GF-D8 (cell line): ENCODE results near the gene TAF1C.
"Not testable (repeated sequence)": the region's sequence is repeated elsewhere in the genome, so short reads cannot be mapped to it uniquely, and the experiment has no call there.

Experiments used
- DNase-seq: peaks from one replicate; lab custom pipeline; 2025; lab: John Stamatoyannopoulos, UW

The TAF1C gene, protein sequence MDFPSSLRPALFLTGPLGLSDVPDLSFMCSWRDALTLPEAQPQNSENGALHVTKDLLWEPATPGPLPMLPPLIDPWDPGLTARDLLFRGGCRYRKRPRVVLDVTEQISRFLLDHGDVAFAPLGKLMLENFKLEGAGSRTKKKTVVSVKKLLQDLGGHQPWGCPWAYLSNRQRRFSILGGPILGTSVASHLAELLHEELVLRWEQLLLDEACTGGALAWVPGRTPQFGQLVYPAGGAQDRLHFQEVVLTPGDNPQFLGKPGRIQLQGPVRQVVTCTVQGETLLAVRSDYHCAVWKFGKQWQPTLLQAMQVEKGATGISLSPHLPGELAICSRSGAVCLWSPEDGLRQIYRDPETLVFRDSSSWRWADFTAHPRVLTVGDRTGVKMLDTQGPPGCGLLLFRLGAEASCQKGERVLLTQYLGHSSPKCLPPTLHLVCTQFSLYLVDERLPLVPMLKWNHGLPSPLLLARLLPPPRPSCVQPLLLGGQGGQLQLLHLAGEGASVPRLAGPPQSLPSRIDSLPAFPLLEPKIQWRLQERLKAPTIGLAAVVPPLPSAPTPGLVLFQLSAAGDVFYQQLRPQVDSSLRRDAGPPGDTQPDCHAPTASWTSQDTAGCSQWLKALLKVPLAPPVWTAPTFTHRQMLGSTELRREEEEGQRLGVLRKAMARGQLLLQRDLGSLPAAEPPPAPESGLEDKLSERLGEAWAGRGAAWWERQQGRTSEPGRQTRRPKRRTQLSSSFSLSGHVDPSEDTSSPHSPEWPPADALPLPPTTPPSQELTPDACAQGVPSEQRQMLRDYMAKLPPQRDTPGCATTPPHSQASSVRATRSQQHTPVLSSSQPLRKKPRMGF

DNA sequence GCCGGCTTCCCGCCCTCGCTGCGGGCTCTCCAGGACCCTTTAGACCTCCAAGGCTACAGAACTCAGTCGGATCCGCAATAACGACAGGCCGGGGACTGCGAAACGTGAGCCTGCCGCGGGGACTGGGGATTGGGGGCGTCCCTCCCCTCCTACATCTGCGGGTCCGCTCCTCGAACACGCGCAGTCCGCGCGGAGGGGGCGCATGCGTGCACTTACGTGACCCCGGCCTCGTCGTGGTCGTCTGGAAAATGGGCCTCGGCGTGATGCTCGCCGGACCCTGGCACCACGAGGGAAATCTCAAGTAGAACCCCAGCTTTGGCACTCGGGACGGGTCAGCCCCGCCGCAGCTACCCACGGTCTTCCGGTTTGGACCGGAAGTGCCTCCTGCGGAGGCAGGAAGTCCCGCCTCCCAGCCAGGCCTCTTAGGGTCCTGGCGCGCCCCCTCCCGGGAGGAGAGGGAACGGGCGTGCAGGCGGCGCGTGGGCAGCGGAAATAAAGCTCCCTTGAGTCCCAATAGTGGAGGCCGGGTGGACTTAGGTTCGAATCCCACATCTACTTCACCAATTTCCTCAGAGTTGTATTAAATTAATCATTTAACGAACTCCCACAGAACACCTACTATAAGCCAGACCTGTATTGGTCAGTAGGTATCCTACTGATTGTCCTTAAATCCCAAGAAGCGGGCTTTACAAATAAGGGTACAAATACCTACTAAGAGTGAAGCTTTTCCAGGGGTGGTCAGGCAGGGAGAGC lies at the start of gene TAF1C:
TAF1C (minus strand) TSS at position 373 of the 753 bp plus-strand sequence. CDS start 2,069 bp downstream, outside the sequence.
- DNase-seq = peak; percentile 72

DNA sequence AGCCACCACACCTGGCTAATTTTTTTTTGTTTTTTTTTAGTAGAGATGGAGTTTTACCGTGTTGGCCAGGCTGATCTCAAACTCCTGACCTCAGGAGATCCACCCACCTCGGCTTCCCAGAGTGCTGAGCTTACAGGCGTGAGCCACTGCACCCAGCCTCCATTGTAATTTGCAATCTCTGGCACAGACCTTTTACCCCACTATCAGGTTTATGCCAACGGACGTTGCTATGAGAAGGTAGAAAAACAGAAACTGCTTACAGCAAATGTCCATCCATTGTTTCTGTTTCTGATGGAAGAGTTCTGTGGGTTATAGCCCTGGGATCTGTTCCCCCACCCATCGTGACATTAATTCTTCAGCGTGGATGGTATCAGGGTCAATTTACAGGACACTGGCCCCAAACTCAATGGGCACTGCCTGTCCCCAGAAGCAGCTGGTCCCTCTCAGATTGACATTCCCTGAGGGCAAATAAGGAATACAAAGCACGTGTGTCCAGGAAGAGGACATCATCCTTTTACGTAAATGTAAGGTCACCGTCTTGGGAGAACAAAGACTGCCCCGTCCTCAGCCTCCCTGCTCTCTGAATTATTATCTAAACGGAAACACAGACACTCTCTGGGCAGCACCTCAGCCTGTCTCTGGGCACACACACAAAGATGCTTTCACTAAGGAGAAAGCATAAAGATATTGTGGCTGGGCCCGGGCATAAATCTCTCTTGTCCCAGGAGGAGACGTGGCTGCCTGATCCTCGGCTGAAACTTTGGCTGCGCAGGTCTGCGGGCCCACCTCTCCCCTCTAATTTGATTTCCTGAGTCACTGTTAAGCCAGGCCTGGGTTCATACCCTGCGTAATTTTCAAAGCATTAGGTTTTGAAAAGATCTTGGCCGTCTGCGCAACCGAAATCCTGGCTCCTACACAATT lies 47.7 kb upstream of the TAF1C start:
- DNase-seq = no peak

DNA sequence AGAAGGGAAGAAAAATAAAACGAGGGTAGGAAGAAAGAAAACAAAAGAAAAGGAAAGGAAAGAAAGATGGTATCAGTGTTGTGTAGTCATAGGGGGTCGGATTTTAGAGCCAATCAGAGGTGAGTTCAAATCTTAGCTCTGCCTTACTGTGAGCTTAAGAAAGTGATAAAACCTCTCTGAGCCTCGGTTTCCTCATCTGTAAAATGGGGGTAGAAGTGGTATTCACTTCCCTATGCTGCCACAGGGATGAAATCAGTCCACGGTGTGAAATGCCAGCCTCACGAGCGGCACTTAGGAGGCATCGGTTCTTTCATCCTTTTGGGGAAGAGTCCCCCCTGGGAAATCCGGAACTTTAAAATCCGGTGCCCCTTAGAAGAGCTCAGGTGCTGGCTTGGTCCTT lies 46.9 kb upstream of the TAF1C start:
- DNase-seq = no peak

DNA sequence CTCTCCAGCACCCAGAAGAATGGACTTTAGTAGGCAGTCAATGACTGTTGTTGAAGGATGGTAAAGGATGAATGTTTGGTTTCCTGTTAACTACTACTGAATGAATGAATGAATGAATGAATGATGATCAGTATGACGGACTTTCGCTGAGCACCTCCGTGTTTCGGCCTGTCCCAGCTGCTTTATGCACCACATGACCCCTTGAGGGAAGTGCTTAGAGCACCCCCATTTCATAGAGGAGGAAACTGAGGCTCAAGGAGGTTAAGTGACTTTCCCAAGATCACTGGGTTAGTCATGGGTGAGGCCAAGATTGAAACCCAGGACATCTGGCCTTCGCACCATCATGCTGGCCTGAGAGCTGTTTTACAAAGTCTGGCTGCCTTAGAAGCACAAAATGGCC lies 46.1 kb upstream of the TAF1C start:
- DNase-seq = no peak

DNA sequence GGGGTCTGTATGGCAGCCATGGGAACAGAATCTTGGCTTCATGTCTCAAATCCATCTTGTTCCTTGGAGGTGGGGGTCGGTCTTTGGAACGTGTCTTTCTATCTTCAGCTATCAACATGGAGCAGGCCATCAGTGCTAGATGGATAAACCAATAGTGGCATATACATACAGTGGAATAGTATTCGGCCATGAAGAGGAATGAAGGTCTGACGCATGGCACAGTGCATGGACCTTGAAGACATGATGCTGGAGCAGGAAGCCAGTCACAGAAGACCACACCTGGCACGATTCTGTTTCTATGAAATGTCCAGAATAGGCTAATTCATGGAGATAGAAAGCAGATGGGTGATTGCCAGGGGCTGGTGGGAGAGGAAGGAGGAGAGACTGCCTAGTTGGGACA lies 45.2 kb upstream of the TAF1C start:
- no peak for DNase-seq

DNA sequence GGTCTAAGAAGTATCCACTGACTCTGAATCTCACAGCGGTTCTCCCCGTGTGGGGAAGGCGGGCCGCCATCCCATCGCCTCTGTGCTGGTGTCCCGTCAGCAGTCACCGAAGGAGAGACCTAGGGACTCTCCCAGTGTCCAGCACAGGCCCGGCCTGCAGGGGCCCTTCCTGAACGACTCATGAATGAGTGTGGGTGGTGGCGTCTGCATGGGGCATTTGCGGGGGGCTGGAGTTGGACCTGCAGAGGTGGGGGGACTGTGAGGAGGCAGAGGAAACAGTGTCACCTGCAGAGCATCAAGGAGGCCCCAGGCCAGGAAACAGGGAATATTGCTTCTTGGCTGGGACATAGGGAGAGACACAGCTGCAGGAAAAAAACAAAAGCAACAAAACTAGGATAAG lies 42.6 kb upstream of the TAF1C start:
- no peak for DNase-seq

DNA sequence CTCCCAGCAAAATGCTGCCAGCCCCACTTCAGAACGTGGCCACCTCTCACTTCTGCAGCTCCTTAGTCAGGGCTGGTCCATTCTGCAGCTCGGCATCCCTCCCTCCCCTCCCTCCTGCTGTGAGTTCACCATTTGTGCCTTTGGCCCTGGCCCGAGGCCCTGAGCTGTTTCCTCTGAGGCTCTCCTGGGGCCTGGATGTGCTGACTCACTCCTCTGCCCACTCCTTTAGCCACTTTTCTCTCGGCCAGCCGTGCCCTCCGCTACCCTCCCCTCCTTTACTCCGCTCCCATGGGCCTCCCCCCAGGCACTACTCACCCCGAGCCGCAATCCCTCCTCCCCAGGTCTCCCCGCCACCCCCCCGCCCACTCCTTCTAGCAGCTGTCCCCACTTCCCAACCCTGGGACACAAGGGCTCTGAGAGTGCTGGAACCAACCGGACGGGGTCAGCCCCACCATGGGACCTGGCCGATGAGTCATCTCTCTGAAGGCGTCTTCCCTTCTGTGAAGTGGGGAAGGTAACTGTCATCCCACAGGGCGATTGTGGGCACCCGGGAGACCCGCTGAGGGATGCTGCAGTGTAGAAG lies 41.5 kb upstream of the TAF1C start:
- no peak for DNase-seq

DNA sequence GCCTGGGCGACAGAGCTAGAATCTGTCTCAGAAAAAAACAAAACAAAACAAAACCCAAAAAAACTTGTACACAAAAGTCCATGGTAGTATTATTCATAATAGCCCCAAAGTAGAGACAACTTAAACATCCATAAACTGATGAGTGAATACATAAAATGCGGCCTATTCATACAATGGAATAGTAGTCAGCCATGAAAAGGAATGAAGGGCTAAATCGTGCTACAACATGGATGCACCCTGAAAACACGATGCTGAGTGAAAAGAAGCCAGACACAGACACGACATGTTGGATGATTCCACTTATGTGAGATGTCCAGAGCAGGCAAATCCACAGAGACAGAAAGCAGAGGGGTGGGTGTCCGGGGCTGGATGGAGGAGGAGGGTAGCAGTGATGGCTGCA lies 40.7 kb upstream of the TAF1C start:
- DNase-seq = no peak

DNA sequence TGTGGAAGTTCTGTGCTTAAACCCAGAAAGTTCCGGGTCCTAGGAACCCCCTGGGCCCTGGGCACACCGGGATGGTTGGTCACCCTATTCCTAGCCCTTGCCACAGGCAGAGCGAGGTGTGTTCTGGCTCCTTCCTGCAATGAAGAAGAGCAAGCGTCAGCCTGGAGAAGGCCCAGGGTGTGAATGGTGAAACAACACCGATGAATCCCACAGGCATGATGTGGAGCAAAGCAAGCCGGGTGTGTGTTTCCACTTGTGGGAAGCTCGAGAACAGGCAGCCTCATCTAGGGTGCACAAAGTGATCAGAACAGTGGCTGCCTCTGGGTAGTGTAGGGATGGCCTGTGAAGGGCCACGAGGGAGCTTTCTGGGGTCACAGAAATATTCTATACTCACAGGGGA lies 39.2 kb upstream of the TAF1C start:
- no peak for DNase-seq

DNA sequence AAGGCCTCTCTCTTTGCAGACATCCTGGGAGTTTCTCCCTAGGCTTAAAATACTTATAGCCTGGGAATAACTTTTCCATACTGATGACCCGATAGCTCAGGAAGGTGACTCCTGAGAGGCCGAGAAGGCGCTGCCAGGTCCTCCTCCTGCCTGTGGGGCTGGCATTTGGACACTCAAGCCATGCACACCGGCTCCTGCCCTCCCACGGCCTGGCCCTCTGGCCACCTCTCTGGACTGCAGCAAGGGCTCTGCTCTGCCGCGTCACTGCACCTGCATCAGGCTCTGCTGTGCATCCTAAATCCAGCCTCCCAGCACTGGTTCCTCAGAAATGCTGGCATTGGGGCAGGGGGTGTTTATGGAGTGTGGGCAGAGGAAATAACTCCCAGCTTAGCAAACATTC lies 38.7 kb upstream of the TAF1C start:
- DNase-seq = no peak

DNA sequence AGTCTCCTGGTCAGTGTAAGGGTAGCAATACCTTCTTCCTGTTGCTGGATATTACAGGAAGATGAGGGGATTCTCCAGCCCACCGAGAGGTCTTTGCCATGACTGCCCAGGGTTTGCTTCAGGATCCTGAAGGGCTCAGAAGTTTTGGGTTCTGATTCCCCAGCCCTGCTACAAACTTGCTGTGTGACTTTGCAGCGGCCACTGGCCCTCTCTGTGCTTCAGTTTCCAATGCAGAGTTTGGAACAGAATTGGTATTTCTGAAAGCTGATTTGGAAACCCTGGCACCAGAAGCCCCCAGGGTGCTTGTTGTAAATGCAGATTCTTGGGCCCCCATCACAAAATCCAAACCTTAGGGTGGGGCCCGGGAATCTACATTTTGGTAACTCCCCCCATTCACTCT lies 38.3 kb upstream of the TAF1C start:
- no peak for DNase-seq

DNA sequence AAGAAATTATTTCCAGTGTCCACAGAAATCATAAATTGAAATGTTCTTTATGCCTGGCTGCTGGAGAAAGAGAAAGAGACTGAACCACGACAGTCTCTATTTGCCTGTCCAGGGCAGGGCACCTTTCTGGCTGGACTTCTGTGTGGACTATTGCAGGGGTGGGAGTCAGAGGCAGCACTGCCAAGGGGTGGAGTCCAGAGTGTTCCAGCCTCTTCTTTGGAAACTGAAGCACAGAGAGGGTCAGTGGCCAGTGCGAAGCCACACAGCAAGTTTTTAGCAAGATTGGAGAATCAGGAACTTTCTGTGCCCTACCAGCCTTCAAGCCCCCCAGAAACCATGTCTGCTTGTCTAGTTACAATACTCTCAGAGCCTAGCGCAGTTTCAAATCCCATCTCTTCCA lies 37.7 kb upstream of the TAF1C start:
- DNase-seq = no peak

DNA sequence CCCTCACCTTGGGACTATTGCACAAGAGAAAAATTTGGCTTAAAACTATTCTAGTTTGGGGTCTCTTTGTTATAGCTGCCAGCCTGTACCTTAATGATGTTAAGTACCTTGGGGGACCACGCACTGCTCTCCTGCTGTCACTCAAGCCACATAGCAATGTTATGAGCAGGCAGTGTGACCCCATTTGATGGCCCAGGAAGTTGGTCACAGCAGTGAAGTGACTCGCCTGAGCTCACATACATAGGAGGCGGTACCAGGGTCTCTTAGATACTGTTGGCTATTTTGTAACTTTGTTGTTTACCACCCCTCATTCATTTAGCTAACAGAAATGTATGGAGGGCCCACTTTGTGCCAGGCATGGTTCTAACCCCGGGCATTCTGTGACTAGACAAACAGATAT lies 36.6 kb upstream of the TAF1C start:
- no peak for DNase-seq

DNA sequence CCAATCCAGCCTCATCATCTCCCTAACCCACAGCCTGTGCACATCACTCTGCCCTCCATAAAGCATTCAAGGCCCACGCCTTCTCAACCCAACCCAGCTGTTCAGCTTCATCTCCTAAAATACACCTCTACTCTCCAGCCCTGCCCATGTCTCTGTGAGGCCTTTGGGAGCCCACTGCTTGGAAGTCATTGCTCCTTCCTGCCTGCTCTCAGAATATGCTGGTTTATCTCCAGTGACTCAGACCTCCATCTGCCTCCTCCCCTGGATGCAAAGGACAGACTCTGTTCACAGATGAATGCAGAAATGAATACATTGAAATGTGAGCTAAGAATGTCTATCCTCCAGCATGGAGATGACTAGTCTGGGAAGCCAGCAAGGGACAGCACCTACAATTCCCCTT lies 34.0 kb upstream of the TAF1C start:
- DNase-seq = no peak

DNA sequence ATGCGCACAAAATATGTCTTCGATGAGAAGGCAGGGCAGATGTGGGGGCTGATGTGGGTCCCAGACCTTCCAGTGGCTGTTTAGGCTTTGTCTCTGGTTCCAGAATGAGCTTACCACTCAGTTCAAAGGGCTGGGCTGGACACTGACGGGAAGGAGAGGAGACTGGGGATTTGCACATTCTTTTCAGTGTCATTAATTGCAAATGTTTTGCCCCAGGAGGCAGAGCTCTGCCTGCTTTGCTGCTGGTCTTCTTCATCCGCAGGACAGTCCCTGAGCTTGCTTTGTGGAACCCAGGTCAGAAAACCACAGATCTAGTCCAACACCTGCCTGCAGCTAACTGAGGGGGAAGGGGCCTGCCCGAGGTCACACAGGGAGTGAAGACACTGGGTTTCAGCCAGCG lies 32.1 kb upstream of the TAF1C start:
- no peak for DNase-seq

DNA sequence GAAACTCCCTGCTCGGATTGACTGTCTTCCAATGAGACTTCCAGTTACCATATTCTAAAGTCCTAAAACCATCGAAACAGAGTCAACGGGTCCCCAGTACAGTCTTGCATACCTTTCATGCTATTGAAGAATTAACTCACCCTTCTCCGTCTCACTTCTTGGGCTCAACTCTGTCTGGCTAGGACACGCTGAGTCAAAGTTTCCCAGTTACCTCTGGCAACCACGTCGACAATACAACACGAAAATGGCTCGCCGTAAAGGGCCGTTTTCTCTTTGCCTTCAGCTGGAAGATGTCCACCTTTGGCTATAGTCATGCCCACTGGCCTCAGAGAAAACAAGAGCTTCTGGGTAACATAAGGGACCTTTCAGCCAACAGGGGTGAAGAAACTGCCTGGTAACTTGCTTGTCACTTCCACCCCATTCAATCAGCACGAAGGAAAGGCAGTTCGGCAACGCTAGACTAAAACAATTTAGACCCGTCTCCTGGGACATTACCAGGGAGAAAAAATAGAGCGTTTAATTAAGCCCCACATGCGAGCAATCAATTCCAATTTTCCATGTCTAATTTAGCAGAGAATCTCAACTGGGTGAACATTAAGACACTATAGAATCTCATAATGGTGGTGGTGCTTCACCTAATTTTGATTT lies 31.4 kb upstream of the TAF1C start:
- DNase-seq = no peak

DNA sequence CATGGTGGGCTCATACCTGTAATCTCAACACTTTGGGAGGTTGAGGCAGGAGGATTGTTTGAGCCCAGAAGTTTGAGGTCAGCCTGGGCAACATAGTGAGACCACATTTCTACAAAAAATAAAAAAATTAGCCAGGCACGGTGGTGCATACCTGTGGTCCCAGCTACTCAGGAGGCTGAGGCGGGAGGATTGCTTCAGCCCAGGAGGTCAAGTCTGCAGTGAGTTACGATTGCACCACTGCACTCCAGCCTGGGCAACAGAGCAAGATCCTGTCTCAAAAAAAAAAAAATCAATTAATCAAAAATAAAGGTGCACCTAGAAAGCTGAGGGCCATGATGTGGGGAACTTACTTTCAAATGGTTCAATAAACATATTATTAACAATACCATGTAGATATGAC lies 29.3 kb upstream of the TAF1C start:
- DNase-seq = not testable (repeated sequence)

DNA sequence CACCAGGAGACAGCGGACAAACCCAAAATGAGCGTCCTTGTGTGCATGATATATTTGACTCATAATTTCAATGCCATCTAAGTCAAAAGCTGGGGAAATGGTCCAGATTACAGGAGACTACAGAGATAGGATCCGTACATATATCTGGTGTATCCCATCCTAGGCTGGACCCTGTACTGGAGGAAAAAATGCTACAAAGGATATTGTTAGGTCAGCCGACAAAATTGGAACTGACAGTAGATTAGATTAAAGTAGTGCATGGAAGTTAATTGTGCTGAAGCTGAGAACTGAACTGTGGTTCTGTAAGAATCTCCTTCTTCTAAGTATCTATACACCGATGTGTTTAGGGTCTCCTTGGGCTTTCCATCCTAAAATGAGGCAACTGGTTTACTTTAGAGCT lies 28.7 kb upstream of the TAF1C start:
- DNase-seq = no peak

DNA sequence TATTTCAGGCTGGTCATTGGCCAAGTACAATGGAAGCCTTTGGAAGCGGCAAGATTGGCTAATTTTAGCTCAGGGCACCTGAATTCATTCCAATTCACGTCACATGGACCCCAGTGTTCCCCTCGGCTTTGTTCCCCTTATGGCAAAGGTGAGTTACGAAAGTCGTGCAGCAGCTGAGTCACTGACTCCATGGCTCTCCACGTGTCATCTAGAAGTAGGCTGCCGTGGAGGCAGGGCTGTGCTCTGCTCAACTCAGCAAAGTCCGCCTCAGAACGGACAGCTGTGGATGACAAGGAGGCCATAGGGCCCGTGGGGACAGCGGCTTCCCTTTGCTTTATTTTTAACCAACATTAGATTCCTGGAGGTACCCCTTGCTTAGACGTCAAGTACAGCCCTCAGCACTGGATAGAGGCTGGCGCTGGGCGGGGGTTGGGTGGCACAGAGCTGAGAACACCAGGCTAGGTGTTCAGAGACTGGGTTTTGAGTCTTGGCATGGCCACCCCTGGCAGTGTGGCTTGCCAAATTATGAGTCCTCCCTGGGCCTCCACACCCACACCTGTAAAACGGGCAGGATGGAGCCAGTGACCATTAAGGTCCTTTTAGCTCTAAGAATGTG lies 27.7 kb upstream of the TAF1C start:
- no peak for DNase-seq

DNA sequence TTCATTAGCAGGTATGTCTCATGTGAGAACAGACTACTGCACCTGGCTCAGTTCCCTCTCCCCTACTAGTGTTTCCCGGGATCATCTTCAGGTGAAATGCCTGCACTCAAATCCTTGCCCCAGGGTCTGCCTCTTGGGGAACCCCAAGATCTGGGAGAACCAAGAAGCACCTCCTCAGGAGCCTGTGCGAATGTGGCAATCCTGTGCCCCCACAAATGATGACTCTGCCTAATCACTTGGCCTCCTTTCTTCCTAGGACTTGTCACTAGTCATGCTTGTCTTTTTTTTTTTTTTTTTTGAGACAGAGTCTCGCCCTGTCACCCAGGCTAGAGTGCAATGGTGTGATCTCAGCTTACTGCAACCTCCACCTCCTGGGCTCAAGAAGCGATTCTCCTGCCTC lies 25.8 kb upstream of the TAF1C start:
- no peak for DNase-seq
